Epithelial cell of esophagus (primary cell): ENCODE results near the gene TBL3.

ENCODE experiments used
- DNase-seq: peaks from one replicate; pipeline ENCODE4 v3.0.0; 2010; ENCODE audit warnings: low read depth
- H3K4me3 ChIP-seq: 2 replicates; pipeline ENCODE4 v1.5.1; 2011; ENCODE audit warnings: mild to moderate bottlenecking, low read length, control low read depth
- CTCF ChIP-seq: IDR thresholded peaks from 2 replicates; pipeline ENCODE4 v1.5.1; 2011; ENCODE audit warnings: low read depth, mild to moderate bottlenecking, low read length, control low read depth, inconsistent platforms; ENCODE audit not compliant: insufficient read depth; ENCODE audit errors: missing control alignments

The TBL3 gene

GRCh38 chr16:1989209-1990100 lies 17.6 kb downstream of the TBL3 start, which contains the start of gene SYNGR3:
Gene SYNGR3 (plus strand): TSS chr16:1989970. CDS start chr16:1990103, 133 bp downstream.
- TF ChIP-seq CTCF = no peak
- DNase-seq = no peak
- H3K4me3 ChIP-seq = no peak within 1 kb of the TSS

GRCh38 chr16:1990101-1990350 lies 18.2 kb downstream of the TBL3 start:
- no peak for TF ChIP-seq CTCF
- H3K4me3 ChIP-seq = no peak overlapping the region
- DNase-seq = no peak

GRCh38 chr16:1990351-1991134 lies 18.7 kb downstream of the TBL3 start:
- TF ChIP-seq CTCF = no peak
- no peak for DNase-seq
- H3K4me3 ChIP-seq = no peak overlapping the region

GRCh38 chr16:1991135-1991551 lies 19.3 kb downstream of the TBL3 start:
- no peak for DNase-seq
- TF ChIP-seq CTCF = no peak
- no peak overlapping the region for H3K4me3 ChIP-seq

- DNase-seq = no peak
- H3K4me3 ChIP-seq = no peak overlapping the region
- no peak for TF ChIP-seq CTCF
Measured at GRCh38 chr16:1991588-1991947, 19.7 kb downstream of the TBL3 start.

GRCh38 chr16:1991948-1992703 lies 20.3 kb downstream of the TBL3 start:
- peak overlapping the region; percentile 11 for H3K4me3 ChIP-seq
- peak; percentile 93 for DNase-seq
- TF ChIP-seq CTCF = no peak
